ENCODE measurements around the gene TMEM30B. TPM values are rescaled to one million over a fixed set of nuclear protein-coding genes. Genes with fewer than 3 reads are reported as not detected.

Gene TMEM30B
- total RNA-seq, 4 donors from 2014 or later, result 0.39 to 1.7 (median 1.00) TPM; not detected in 1

DNA sequence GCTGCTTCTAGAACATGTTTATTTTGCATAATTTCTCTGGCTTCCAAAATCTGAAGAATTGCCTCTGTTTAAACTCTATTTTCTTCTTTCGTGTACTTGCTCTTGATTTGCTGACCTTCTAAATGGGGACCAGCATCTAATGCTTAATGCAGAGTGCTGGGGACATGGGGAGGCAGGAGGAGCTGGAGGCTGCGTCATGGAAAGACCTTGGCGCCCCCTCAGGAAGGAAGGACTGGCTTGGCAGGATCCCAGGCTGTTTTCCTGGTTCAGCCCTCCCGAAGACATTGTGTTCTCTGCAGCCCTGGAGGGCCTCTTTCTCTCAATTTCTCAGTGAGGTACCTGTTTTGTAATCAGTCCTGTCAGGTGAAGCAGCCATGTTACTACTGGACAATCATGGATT lies 45.7 kb upstream of the TMEM30B start:
- Histone ChIP-seq H3K27ac (peak overlapping the region; percentile 59 to 78 (median 78)), H3K4me3 (peak overlapping the region in 1 of 4 donors; percentile 13), H3K36me3 (no peaks in the 10 kb centered on the region), H3K27me3 (no peaks in the 10 kb centered on the region), H3K4me1 (peaks cover 3 to 11% of the 10 kb centered on the region in 2 donors), H3K9me3 (no peaks in the 10 kb centered on the region)
- TF ChIP-seq, protein P1, sequence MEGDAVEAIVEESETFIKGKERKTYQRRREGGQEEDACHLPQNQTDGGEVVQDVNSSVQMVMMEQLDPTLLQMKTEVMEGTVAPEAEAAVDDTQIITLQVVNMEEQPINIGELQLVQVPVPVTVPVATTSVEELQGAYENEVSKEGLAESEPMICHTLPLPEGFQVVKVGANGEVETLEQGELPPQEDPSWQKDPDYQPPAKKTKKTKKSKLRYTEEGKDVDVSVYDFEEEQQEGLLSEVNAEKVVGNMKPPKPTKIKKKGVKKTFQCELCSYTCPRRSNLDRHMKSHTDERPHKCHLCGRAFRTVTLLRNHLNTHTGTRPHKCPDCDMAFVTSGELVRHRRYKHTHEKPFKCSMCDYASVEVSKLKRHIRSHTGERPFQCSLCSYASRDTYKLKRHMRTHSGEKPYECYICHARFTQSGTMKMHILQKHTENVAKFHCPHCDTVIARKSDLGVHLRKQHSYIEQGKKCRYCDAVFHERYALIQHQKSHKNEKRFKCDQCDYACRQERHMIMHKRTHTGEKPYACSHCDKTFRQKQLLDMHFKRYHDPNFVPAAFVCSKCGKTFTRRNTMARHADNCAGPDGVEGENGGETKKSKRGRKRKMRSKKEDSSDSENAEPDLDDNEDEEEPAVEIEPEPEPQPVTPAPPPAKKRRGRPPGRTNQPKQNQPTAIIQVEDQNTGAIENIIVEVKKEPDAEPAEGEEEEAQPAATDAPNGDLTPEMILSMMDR (IDR thresholded peaks at IDR 0.05 in 4 of 5, conservative IDR thresholded peaks at IDR 0.05 in 1 of 5), result no peak
- peak in 1 of 2 donors; percentile 43 for TF ChIP-seq POLR2A (IDR thresholded peaks at IDR 0.05)
- DNase-seq (peak; percentile 43 to 49), ATAC-seq (peak; percentile 58 to 66)
- in situ Hi-C loops (cut with MboI; ENCODE audit: low sequenced_read_pairs in 4 of 4), result no loop called here
- intact Hi-C loops (cut with DNase I; ENCODE audit: low total_unique reads), result no loop called here

DNA sequence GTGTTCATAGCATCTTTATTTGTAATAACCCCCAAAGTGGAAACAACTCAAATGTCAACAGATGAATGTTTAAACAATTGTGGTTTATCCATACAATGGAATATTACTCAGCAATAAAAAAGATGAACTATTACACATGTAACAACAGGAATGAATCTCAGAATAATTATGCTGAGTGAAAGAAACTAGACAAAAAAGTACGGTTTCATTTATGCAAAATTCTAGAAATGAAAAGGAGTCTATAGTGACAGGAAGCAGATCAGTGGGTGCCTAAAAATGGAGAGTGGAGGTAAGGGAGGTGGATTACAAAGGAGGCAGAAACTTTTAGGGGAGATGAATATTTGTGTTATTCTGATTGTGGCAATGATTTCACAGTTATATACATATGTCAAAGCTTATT lies 45.0 kb upstream of the TMEM30B start:
- no peak for ATAC-seq
- Histone ChIP-seq H3K4me1 (peaks cover 3 to 11% of the 10 kb centered on the region in 2 donors), H3K4me3 (no peak overlapping the region), H3K9me3 (no peaks in the 10 kb centered on the region), H3K36me3 (no peaks in the 10 kb centered on the region), H3K27me3 (no peaks in the 10 kb centered on the region), H3K27ac (peak overlapping the region; percentile 59 to 78 (median 78))
- in situ Hi-C loops (cut with MboI; ENCODE audit: low sequenced_read_pairs in 4 of 4) (no loop called here), intact Hi-C loops (cut with DNase I; ENCODE audit: low total_unique reads) (no loop called here)
- DNase-seq, result no peak
- TF ChIP-seq, protein P1 (IDR thresholded peaks at IDR 0.05 in 4 of 5, conservative IDR thresholded peaks at IDR 0.05 in 1 of 5), result no peak

DNA sequence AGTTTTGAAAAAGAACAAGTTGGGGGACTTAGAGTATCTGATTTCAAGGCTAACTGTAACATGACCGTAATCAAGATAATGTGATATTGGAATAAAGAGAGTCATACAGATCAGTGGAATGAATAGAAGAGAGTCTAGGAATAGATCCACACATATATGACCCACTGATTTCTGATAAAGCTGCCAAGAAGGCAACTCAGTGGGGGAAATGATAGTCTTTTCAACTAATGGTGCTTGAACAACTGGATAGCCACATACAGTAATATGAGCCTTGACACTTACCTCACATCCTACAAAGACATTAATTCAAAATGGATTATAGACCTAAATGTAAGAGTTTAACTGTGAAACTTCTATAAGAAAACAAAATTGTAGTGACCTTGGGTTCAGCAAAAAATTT lies 44.0 kb upstream of the TMEM30B start:
- DNase-seq, result no peak

DNA sequence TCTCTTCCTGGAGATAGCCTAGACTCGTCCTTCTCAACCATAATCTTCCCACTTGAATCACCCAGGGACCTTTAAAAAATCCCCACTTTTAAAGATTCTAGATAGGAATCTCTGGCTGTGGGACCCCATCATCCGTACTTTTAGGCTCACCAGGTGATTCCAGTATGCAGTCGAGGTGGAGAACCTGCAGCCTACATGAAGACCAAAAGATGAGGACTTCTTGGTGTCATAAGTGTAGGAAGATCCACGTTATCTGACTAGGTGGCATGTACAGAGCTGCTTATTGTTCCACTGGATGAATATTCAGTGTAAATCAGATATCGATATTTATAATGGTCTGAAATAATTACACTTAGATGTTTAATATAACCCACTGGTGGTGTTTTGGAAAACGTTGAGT lies 42.8 kb upstream of the TMEM30B start:
- Histone ChIP-seq H3K9me3 (no peaks in the 10 kb centered on the region), H3K27ac (peak overlapping the region; percentile 27 to 78 (median 78)), H3K4me3 (peak overlapping the region; percentile 19 to 89 (median 73)), H3K27me3 (no peaks in the 10 kb centered on the region), H3K4me1 (peaks cover 0 to 3% of the 10 kb centered on the region in 2 donors), H3K36me3 (no peaks in the 10 kb centered on the region)
- DNase-seq, result no peak
- in situ Hi-C loops (cut with MboI; ENCODE audit: low sequenced_read_pairs in 4 of 4), result loop anchor here in 2 of 4 donors (25.0 kb wide), 1 partner anchor 513 kb away; no protein-coding TSS in a partner anchor
- intact Hi-C loops (cut with DNase I; ENCODE audit: low total_unique reads), result loop anchor here (5.0 kb wide), 1 partner anchor 128 kb away; no protein-coding TSS in a partner anchor
- no peak for TF ChIP-seq POLR2A (IDR thresholded peaks at IDR 0.05)
- TF ChIP-seq, protein P1 (IDR thresholded peaks at IDR 0.05 in 4 of 5, conservative IDR thresholded peaks at IDR 0.05 in 1 of 5), result no peak
- no peak for ATAC-seq

More for the DNA sequence above, 44.0 kb upstream of the TMEM30B start:
- Histone ChIP-seq H3K4me3 (no peak overlapping the region), H3K4me1 (peaks cover 3 to 7% of the 10 kb centered on the region in 2 donors), H3K27ac (peak overlapping the region; percentile 59 to 78 (median 78)), H3K27me3 (no peaks in the 10 kb centered on the region), H3K36me3 (no peaks in the 10 kb centered on the region), H3K9me3 (no peaks in the 10 kb centered on the region)
- TF ChIP-seq POLR2A (IDR thresholded peaks at IDR 0.05), result no peak
- TF ChIP-seq, protein P1 (IDR thresholded peaks at IDR 0.05 in 4 of 5, conservative IDR thresholded peaks at IDR 0.05 in 1 of 5), result no peak
- ATAC-seq, result no peak
- intact Hi-C loops (cut with DNase I; ENCODE audit: low total_unique reads) (no loop called here), in situ Hi-C loops (cut with MboI; ENCODE audit: low sequenced_read_pairs in 4 of 4) (no loop called here)
